Stimulated activated CD8-positive, alpha-beta memory T cell treated with anti-CD3 and anti-CD28 coated beads, Interleukin-12 subunit alpha, Interleukin-12 subunit beta, amount 100 ng/mL, for 1 hour (primary cell): ENCODE results near the gene SLITRK3.
"Not testable (repeated sequence)": the region's sequence is repeated elsewhere in the genome, so short reads cannot be mapped to it uniquely, and the experiment has no call there.

Experiments used
- DNase-seq: peaks from one replicate; pipeline ENCODE4 v3.0.0-alpha.2; 2020; ENCODE audit warnings: low read depth

SLITRK3 gene

DNA sequence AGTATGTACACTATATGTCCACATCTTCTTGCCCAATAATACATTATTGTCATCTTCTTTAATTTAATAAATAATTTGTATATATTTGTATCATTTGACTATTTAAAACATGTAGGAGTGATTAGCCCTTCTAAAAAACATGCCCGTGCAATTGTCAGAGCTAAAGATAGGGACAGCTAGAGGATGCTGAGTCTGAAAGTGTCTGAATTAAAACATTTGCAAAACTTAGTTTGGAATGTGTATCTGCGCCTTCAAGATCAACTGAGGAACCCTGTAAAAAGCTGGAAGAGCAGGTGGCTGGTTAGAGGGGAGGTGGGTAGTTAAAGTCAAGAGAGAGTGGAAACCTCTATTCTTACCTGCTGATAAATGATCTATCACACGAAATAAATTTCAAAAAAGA, 4.7 kb downstream of the SLITRK3 start:
- no peak for DNase-seq

DNA sequence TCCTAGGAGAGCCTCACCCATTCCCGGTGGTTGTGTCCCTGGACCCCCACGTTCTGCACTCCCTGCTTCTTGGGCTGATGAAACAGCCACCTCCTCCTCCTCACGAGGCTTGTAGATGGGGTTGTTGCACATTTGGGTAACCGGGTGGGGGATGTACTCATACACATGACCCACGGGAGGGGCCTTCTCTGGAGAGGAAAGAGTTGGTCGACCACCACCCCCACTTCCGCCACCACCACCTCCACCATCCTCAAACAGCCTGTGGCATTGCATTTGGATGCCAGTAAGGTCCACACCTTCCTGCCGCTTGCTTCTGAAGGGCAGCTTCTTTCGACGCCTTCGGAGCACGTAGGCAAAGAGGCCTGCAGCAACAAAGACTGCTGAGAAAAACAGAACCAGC, 7.7 kb downstream of the SLITRK3 start:
- no peak for DNase-seq

DNA sequence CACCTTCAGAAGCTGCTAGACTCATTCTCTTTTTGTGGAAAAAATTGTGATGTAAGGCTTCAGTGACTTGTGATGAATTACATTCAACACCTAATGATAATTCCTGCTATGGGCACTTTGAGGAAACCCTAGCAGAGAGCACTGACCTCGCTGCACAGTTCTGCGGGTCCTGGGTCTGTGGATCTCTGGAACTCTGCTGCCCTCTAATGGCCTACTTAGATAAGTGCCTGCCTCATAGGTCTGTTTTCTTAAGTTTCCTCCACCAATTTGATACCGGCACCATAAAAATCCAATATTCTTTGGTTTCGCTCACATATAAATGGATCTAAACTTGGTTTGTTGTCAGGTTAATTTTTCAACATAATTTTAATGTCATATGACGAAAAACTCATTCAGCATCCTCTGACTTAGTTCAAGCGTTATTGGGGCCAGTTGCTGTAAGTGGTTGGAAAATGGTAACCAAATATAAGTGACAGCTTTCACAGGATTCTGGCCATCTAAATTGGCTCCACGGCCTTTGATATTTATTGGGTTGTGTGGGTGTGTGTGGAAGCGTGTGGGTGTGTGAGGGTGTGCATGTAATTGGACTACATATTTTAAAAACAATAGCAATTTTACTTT, 10.4 kb downstream of the SLITRK3 start:
- DNase-seq, result no peak

DNA sequence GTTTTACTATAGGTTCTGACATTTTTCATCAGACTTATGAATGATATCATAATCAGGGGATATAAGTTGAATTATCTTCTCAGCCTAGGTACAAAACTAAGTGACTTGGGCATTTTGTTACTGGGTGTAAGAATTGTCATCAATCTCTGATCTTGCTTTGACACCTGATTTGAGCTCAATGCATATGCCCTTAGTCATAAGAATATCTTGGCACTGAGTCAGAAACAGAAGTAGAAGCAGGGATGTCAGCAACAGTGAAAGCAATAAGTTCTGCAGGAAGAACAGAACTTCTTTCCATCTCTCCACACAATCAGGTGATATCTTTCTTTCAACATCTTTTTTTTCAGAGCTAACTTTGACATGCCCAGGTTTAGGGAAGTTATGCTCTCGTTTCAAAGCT, 14.6 kb downstream of the SLITRK3 start:
- DNase-seq, result no peak

DNA sequence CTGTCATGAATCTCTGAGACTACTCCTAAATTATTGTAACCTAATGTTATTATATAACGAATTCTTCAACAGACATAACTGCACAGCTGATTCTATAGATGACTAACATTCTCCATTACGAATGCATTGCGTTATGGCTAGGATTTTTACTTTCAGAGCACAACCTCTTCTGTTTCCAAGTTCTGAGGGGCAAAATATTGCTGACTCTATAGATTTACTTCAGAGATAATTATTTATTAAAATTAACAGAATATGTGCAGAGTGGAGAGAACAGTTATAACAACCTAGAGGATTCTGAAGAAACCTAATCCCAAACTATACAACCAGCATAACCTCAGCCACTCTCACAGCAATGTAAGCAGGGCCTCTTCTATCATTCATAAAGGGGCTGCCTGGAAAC, 25.9 kb downstream of the SLITRK3 start:
- DNase-seq, result no peak

DNA sequence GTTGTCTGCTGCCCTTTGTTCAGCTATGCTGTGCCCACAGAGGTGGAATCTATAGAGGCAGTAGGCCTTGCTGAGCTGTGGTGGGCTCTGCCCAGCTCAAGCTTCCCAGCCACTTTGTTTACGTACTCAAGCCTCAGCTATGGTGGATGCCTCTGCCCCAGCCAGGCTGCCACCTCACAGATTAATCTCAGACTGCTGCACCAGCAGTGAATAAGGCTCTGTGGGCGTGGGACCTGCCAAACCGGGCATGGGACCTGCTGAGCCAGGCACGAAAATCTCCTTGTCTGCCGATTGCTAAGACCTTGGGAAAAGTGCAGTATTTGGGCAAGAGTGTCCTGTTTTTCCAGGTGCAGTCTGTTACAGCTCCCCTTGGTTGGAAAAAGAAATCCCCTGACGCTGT, 26.8 kb downstream of the SLITRK3 start:
- no peak for DNase-seq

DNA sequence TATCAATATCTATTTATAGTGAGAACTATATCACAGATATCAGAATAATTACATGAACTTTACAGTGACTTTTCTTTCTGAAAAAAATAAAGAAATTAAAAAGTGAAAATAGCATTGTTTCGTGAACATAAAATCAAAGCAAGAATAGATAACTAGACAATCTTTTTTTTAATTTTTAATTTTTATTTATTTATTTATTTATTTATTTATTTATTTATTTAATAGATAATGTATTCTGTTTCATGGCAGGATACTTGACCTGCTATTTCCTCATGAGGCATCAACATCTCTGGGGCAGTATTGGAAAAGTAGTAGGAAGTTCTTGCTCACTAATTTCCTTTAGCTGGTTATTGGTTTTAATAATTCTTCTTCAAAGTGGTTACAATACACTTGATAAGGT, 33.3 kb downstream of the SLITRK3 start:
- no peak for DNase-seq

DNA sequence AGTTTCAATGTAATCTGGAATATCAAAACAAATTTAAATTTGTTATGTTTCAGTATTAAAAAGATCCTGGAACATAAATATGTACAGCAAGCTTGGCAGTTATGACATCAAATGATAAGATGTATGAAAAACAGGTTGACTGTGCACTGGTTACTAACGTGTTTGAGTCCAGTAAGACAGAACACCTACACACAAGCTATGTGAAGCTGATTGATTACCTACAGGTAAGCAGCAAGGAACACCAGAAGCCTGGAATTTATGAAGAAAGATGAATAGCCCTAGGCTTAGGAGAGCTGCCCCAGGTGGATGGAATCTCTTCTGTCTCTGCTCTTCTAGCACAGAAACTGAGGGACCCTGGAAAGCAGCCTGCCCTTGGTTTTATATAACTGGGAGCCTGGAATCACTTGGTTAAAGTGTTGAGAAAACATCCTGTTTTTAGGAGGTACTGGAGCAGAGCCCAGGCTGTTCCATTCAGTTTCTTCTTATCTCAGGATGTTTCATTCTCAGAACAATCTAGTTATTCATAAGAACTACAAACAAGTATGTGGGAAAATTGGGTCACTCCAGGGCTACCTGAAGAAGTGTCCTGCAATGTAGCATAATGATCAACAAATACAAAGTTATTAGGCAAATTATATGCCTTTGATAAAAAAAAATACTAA, 36.3 kb downstream of the SLITRK3 start:
- DNase-seq, result no peak

DNA sequence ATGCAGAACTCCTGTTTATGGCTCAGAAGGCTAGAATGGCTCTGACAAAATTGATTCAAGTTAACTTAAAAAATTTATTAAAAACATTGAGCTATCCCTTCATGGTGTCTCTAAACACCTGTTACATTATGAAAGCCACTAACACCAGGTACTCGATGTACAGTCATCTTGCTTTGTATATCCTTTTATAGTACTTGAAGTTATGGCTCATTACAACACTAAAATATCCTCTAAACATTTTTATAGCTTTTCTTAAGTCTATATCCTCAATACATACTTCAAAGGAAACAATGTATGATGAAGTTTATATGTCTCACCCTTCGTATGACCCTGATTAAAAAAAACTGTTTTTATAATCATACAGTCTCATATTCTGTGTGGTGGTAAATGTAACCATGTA, 38.2 kb downstream of the SLITRK3 start:
- DNase-seq, result no peak

DNA sequence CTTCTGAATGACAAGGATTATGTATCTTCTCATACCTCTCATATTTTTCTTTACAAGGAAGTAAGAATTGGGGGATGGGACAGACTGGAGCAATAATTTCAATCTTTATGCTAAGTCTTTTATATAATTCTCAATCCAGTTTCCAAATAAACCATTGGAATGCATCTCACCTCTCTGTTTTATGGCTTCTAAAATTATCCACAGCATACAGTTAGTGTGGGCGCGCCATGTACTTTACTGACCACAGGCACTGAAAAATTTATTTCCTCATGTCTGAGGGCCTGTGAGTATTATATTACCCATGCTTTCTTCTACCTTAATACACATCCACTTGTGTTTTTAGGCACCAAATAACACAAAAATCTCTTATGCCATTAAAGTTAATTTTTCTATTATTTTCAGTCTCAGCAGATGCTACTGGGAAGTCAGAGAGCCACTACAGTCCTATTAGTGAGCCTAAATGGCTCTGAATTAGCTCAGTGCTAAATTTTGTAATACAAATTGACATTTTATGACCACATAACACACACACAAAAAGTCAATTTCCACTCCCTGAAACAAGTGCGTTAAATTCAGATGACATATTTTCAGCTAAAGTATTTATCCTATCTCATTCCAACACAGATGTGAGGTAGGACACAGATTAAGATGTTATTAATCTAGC, 39.3 kb downstream of the SLITRK3 start:
- no peak for DNase-seq

DNA sequence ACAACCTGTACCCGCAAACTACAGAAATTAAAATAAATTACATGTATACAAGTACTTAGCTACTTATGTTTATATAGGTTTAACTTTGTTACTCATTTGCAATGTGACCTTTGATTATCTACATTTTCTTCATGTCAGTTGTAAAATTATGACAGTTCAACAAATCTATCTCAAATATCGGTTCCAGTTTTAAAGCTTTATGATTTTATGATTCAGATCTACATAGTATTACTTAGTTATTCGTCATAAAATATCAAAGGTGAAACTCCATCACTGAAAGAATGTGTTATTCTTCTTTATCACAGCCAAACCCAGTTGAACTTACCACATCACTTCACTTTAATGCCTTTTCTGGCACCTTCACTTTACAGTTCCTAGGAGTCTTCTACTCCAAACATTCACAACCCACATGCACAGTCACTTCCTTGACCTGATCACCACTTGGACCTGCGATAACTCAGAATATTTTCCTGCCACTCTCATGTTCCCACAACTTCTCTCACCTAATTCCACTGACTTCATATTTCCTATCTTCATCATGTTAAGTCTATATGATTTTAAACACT, 47.2 kb downstream of the SLITRK3 start:
- no peak for DNase-seq

DNA sequence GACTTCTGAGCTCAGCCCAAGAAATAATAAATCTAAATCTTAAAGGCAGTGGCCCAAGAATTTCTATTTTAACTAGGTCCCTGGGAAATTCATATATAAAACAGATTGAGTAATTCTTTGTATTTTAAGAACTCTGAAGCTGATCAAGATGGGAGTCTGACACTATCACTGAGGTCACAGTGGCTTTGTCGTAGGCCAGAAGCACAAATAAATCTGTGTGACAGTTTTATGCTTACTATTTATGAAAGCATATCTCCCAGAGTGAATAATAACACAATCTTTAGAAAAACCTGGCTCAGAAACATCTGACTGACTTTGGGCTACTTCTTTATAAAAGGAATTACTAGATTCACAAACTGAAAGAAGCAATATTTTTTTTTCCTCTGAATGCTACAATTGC, 51.9 kb downstream of the SLITRK3 start:
- no peak for DNase-seq

DNA sequence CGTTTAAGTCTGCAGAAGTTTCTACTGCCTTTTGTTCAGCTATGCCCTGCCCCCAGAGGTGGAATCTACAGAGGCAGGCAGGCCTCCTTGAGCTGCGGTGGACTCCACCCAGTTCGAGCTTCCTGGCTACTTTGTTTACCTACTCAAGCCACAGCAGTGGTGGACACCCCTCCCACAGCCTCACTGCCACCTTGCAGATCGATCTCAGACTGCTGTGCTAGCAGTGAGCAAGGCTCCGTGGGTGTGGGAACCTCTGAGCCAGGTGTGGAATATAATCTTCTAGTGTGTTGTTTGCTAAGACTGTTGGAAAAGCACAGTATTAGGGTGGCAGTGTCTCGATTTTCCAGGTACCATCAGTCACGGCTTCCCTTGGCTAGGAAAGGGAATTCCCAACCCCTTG, 56.3 kb downstream of the SLITRK3 start:
- DNase-seq, result not testable (repeated sequence)
